Mammary epithelial cell (primary cell): ENCODE measurements around the gene WDR75.

Source experiments
- CTCF ChIP-seq, 2 donors: IDR thresholded peaks in 1 of 2; conservative IDR thresholded peaks in 1 of 2; 2 replicates each; pipeline ENCODE4 v1.5.1; 2011 to 2012; ENCODE audit warnings: inconsistent platforms in 2 of 2, low read length in 2 of 2, mild to moderate bottlenecking in 2 of 2, control low read depth in 1 of 2, low read depth in 1 of 2; ENCODE audit not compliant: insufficient read depth in 1 of 2; ENCODE audit errors: extremely low read depth in 1 of 2
- EZH2 ChIP-seq: IDR thresholded peaks from 2 replicates; pipeline ENCODE4 v1.6.1; 2012; ENCODE audit warnings: low read length, inconsistent platforms, borderline replicate concordance

- TF ChIP-seq CTCF (conservative IDR thresholded peaks at IDR 0.05 in 1 of 2, IDR thresholded peaks at IDR 0.05 in 1 of 2; ENCODE audit: extremely low read depth in 1 of 2, insufficient read depth in 1 of 2, low read depth in 1 of 2, low read length in 2 of 2) (no peak), EZH2 (no peak)
These were observed 43.9 kb downstream of the WDR75 start for GRCh38 chr2:189485146-189485545.
